SIG-M5 (cell line): Measurements from ENCODE around the gene KIF26A.

Experiments
- DNase-seq: peaks from one replicate; lab custom pipeline; 2025; lab: John Stamatoyannopoulos, UW

KIF26A gene

GRCh38 chr14:104177411-104177810 is 39.0 kb downstream of the KIF26A start:
- no peak for DNase-seq

DNA sequence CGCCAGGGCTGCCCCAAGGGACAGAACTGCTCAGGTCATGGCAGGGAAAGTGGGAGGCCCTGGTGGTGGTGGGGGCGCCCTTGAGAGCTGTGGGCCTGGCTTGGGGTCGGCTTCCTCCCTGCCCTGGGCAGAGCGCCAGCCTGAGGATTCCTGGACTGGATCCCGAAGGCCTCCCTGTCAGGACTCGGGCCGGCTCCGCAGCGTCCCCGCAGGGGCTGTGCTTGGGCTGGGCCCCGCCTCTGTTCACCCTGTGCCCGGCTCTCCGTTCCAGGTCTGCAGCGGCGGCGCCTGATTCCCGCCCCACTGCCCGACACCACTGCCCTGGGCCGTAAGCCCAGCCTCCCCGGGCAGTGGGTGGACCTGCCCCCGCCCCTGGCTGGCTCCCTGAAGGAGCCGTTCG is 39.9 kb downstream of the KIF26A start:
- no peak for DNase-seq

DNA sequence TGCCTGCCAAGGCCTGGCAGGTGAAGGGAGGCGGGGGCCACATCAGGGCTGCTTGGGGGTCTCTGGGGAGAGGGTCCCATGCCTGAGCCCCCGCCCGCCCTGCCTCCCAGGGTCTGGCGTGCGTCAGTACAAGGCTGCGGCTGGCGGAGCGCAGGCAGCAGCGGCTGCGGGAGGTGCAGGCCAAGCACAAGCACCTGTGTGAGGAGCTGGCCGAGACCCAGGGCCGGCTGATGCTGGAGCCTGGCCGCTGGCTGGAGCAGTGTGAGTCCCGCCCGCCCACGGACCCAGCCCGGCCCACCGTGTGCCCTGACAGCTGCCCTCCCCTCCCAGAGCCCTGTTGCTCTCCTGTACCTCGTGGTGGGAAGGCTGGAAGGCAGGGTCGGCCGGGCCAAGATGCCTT is 40.7 kb downstream of the KIF26A start:
- no peak for DNase-seq

- no peak for DNase-seq
Observed at GRCh38 chr14:104179564-104180129, 41.3 kb downstream of the KIF26A start.

GRCh38 chr14:104180561-104181165 is 42.3 kb downstream of the KIF26A start:
- DNase-seq: no peak

DNA sequence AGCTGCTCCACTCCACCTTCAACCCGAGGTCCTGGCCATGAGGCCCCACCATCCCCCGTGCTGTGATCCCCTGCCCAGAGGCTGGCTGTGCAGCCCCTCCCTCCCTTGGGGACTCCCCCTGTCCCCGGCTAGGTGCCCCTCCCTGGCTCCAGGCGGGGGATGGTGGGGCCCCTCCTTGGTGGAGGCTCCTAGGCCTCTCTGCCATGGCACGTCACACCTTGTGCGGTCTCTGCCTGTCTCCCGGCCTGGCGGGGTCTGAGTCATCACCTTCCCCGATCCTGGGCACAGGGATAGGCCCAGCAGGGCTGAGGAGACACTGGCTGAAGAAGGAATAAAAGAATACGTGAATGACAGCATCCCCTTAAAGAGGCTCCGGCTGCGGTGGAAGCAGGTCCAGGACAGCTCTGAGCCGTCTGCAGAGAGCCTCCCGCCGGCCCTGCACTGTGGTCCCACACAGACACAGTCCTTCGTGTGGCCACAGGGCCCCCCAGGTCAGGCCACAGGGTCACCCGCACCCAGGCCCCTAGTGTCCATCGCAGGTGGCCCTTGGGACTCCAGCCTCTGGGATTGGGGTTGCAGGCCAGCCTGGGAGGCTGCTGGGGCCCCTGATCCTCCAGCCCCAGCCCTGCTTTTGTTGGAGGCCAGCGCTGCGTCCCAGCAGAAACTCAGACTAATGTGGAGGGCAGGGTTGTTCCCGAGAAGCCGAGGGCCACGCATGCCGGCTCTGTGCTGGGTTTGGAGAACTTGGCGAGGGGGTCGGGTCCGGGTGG is 43.6 kb downstream of the KIF26A start:
- no peak for DNase-seq

- DNase-seq: no peak
Observed at GRCh38 chr14:104182857-104183425, 44.6 kb downstream of the KIF26A start.

- no peak for DNase-seq
Observed at GRCh38 chr14:104183796-104184195, 45.4 kb downstream of the KIF26A start.

DNA sequence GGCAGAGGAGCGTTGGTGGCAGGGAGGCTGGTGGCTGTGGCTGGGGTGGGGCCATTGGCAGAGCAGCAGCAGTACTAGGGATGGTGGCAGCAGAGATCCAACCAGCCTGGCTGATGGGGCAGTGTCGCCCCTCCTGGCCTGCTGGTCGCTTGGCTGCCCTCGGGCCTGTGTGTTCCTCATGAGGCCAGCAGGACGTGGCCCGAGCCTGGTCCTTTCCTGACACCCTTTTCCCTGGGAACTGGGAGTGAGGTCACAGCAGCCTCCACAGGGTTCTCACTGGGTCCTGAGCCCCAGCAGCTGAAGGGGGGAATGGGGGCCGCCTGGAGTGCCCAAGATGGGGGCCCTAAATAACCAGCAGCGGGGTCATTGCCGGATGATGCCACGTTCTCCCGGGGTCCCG is 46.1 kb downstream of the KIF26A start:
- no peak for DNase-seq

DNA sequence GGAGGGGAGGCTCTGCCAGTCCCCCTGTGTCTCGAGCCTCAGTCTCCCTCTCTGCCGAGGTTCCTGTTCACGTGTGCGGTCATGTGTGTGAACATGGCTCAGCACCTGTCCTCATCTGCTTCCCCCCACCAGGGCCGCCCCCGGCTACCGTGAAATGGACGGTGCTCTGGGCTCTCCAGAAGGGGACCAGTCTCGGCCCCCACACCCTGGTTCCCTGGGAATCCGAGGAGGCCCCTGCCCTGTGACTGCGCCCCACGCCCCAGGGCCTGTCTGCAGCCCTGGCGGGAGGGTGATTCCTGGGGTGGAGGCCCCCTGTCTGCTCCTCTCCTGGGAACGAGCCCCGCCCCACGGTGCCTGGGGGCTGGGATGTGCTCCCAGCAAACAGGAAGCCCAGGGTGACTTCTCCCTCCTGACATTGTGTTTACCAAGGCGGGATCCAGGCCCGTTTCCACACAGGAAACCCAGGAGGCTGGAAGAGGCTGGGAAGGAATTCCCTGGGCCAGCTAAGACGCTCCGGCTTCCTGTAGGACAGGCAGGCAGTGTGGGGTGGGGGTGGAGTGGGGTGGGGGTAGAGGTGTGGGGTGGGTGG is 46.6 kb downstream of the KIF26A start:
- DNase-seq: no peak

DNA sequence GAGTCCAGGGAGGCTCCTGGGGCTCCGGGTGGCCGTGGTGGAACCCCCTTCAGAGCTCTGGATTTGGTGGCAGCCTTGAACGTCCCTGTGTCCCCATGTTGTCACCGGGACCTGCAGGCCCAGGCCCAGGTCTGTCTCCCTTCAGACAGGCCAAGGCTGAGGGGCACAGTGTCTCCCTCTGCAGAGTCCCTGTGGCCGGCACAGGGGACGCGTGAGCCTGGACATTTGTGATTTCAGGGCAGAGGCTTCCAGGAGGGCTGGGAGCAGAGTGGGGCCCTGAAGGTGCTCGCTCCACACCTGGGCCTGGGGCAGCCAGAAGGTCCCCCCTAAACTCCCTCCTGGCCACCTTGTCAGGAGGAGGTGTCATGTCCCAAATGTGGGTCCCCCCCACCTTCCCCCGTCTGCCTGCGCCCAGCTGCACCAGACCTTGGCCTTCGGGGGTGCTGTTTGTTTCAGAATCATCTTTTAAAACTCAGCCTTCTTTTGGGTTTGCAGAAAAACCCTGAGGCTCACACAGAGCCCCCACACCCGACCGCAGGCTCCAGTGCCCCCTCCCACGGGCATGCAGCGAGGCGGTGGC is 47.6 kb downstream of the KIF26A start:
- no peak for DNase-seq

DNA sequence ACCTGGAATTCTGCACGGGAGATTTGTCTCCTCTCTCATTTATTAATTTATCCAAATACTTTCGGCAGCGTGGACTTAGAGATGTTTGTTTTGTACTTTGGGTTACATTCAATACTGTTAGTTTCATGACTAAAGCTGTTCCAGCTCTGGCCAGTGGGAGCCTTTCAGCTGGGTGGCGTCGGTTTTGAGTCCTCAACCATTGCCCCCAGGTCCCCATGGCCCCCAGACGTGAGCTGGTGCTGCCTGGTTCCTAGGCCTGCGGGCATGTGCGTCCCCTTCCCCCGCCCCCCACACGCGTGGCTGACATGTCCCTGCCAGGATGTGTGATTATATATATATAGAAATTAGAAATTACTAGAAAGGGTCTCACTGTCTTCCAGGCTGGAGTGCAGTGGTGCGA is 48.2 kb downstream of the KIF26A start:
- no peak for DNase-seq

GRCh38 chr14:104187121-104187889 is 48.9 kb downstream of the KIF26A start:
- no peak for DNase-seq

DNA sequence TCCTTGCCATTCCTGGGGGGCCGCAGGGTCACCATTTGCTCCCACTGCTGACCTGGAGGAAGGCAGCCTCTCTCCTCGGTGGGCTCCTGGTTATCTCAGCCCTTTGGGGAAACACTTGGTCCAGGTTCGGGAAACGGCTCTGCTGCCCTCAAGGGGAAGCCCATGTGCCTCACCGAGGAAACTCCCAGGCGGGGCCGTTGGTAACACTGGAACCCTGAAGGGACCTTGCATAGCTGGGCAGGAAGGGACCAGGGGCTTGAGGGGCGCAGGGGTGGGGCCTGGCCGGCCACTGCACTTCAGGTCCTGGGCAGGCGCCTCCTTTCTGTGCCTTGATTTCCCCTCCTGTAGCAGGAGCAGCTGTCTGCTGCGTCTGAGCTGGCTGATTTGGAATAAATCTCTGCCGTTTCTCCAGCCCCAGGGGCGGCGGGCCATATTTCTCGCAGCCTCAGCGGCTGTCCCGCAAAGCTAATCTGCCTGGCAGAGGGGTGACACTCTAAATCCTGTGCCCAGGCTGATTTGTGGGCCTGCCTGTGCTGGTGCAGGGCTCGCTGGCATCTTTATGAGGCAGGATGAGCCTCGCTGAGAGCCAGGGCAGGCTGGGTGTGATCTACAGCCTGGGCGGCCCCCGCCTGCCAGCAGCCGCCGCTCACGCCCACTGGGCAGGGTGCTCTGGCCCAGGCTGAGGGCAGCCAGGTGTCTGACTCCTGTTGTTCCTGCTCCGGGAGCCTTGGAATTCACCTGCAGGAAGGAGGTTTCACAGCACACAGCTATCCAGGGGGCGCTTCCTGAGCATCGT is 49.7 kb downstream of the KIF26A start:
- DNase-seq: no peak

DNA sequence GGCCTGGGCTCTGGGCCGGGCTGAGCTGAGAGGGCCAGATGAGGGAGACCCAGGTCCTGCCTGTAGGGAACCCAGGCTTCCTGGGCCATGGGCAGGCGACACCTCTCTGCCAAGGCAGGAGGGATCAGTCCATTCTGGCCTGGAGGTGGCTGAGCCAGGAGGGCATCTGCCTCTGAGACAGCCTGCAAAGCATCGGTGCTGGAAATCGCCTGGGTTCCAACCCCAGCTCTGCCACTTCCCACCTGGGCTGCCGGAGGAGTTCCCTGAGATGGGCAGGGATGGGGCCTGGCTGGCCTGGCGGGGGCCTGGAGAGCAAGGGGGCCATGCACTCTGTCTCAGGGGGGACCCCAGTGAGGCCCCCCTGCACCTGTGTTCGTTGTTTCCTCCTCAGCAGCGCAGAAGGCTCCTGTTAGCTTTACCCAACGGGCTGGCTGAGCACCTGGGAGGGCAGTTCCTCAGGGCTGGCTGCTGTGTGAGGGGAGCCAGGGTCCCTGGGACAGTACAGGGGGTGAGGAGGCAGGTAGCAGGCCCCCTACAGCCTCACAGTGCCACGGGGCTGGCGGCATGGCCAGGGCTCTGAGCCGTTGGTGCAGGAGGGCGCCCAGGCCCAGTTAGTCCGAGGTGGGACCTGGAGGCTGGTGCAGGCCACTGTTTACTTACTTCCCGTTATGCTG is 50.5 kb downstream of the KIF26A start:
- no peak for DNase-seq

- no peak for DNase-seq
Observed at GRCh38 chr14:104189629-104190335, 51.4 kb downstream of the KIF26A start.

GRCh38 chr14:104190396-104191000 is 52.1 kb downstream of the KIF26A start:
- DNase-seq: no peak

- no peak for DNase-seq
Observed at GRCh38 chr14:104191409-104191997, 53.1 kb downstream of the KIF26A start.
